NCI-H748 treated with DMSO at 0.1 percent for 48 hours (cell line): ENCODE data around the gene FAP.
A peak's percentile ranks its signal among the peaks of the same experiment; 100 is the strongest.

Source experiments
- DNase-seq: peaks from one replicate; lab custom pipeline; 2025; lab: John Stamatoyannopoulos, UW

Gene FAP

DNA sequence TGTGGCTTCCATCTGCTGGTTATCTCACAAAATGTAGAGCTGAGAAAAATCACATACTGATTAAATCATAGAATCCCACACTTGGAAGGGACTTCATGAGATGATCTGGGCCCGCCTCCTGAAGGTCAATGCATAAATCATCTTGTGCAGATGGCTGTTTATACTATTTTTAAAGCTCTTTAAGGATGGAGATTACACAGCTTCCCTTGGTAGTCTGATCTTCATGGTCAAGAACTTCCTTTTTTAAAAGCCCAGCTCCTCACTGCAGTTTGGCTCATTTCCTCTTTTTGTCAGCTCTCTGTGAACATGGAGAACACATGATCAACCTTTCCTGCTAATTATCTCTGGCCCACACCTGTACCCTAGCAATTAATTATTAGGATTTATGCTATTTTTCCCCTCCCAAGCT is 117.1 kb downstream of the FAP start:
- no peak for DNase-seq

- no peak for DNase-seq
Observed at GRCh38 chr2:162125138-162125537, 118.1 kb downstream of the FAP start.

- DNase-seq = peak; percentile 59
Observed at GRCh38 chr2:162123806-162124758, 119.2 kb downstream of the FAP start.
